Memory B cell (primary cell): ENCODE measurements around the gene GNAQ.

Source experiments
- ATAC-seq: fragments of 150-1000 bp; cut with Tn5 transposase; 2 replicates; pipeline ENCODE4 v1.10.0; 2021; ENCODE audit warnings: low read depth, mild to moderate bottlenecking, moderate library complexity
- DNase-seq, 2 donors: peaks; one replicate each; pipeline ENCODE4 v3.0.0; 2022; ENCODE audit warnings: low spot score in 2 of 2
- H3K27ac Mint-ChIP-seq: one replicate; pipeline ENCODE4 v1.8.0; 2022; ENCODE audit warnings: mild to moderate bottlenecking, moderate library complexity, mixed read lengths
- H3K27me3 Mint-ChIP-seq: one replicate; pipeline ENCODE4 v1.8.0; 2022; ENCODE audit warnings: mixed read lengths
- H3K36me3 Mint-ChIP-seq: one replicate; pipeline ENCODE4 v1.8.0; 2022; ENCODE audit warnings: mild to moderate bottlenecking, mixed read lengths
- H3K4me1 Mint-ChIP-seq: one replicate; pipeline ENCODE4 v1.8.0; 2022; ENCODE audit warnings: mixed read lengths
- H3K4me3 Mint-ChIP-seq: one replicate; pipeline ENCODE4 v1.8.0; 2022; ENCODE audit warnings: mild to moderate bottlenecking, moderate library complexity, mixed read lengths
- H3K9me3 Mint-ChIP-seq: one replicate; pipeline ENCODE4 v1.8.0; 2022; ENCODE audit warnings: mixed read lengths

The GNAQ gene

GRCh38 chr9:77856615-77857014 is 175.0 kb downstream of the GNAQ start:
- H3K27ac Mint-ChIP-seq = no peak overlapping the region
- no peak for DNase-seq

GRCh38 chr9:77854916-77855311 is 176.7 kb downstream of the GNAQ start:
- DNase-seq = no peak
- H3K27ac Mint-ChIP-seq = no peak overlapping the region
- no peaks in the 10 kb centered on the region for H3K4me1 Mint-ChIP-seq
- H3K4me3 Mint-ChIP-seq = no peak overlapping the region
- peaks cover 7% of the 10 kb centered on the region for H3K36me3 Mint-ChIP-seq
- H3K27me3 Mint-ChIP-seq = peaks cover 13% of the 10 kb centered on the region
- no peak for ATAC-seq
- peaks cover 9% of the 10 kb centered on the region for H3K9me3 Mint-ChIP-seq

More at GRCh38 chr9:77856615-77857014, 175.0 kb downstream of the GNAQ start:
- ATAC-seq = no peak
- Mint-ChIP-seq H3K4me3 (no peak overlapping the region), H3K9me3 (peaks cover 9% of the 10 kb centered on the region), H3K4me1 (no peaks in the 10 kb centered on the region), H3K27me3 (peaks cover 13% of the 10 kb centered on the region), H3K36me3 (peaks cover 7% of the 10 kb centered on the region)

GRCh38 chr9:77854258-77854915 is 177.2 kb downstream of the GNAQ start:
- Mint-ChIP-seq H3K27ac (no peak overlapping the region), H3K4me3 (no peak overlapping the region), H3K9me3 (peaks cover 9% of the 10 kb centered on the region), H3K4me1 (no peaks in the 10 kb centered on the region), H3K36me3 (peaks cover 7% of the 10 kb centered on the region), H3K27me3 (peaks cover 13% of the 10 kb centered on the region)
- DNase-seq = no peak
- no peak for ATAC-seq

- DNase-seq = no peak
- Mint-ChIP-seq H3K27me3 (peaks cover 9% of the 10 kb centered on the region), H3K36me3 (peaks cover 5% of the 10 kb centered on the region), H3K4me3 (no peak overlapping the region), H3K9me3 (peaks cover 7% of the 10 kb centered on the region), H3K27ac (no peak overlapping the region), H3K4me1 (no peaks in the 10 kb centered on the region)
- ATAC-seq = no peak
These were observed 177.9 kb downstream of the GNAQ start for GRCh38 chr9:77853716-77854115.

- H3K36me3 Mint-ChIP-seq = no peaks in the 10 kb centered on the region
- ATAC-seq = no peak
- DNase-seq = no peak
- H3K4me3 Mint-ChIP-seq = no peak overlapping the region
- H3K27me3 Mint-ChIP-seq = peaks cover 3% of the 10 kb centered on the region
- H3K27ac Mint-ChIP-seq = no peak overlapping the region
- no peaks in the 10 kb centered on the region for H3K4me1 Mint-ChIP-seq
- H3K9me3 Mint-ChIP-seq = no peaks in the 10 kb centered on the region
These were observed 179.6 kb downstream of the GNAQ start for GRCh38 chr9:77851882-77852595.

GRCh38 chr9:77848897-77849296 is 182.7 kb downstream of the GNAQ start:
- H3K9me3 Mint-ChIP-seq = no peaks in the 10 kb centered on the region
- H3K36me3 Mint-ChIP-seq = no peaks in the 10 kb centered on the region
- DNase-seq (no peak), ATAC-seq (no peak)
- H3K4me1 Mint-ChIP-seq = no peaks in the 10 kb centered on the region
- no peak overlapping the region for H3K27ac Mint-ChIP-seq
- no peak overlapping the region for H3K4me3 Mint-ChIP-seq
- H3K27me3 Mint-ChIP-seq = peaks cover 7% of the 10 kb centered on the region

GRCh38 chr9:77848404-77848803 is 183.2 kb downstream of the GNAQ start:
- Mint-ChIP-seq H3K36me3 (no peaks in the 10 kb centered on the region), H3K4me1 (no peaks in the 10 kb centered on the region), H3K9me3 (no peaks in the 10 kb centered on the region), H3K4me3 (no peak overlapping the region), H3K27ac (no peak overlapping the region), H3K27me3 (peaks cover 7% of the 10 kb centered on the region)
- no peak for ATAC-seq
- no peak for DNase-seq

- Mint-ChIP-seq H3K9me3 (no peaks in the 10 kb centered on the region), H3K36me3 (no peaks in the 10 kb centered on the region), H3K27ac (no peak overlapping the region), H3K27me3 (peaks cover 8% of the 10 kb centered on the region), H3K4me3 (no peak overlapping the region), H3K4me1 (no peaks in the 10 kb centered on the region)
- ATAC-seq (no peak), DNase-seq (no peak)
These were observed 184.0 kb downstream of the GNAQ start for GRCh38 chr9:77847626-77848025.

GRCh38 chr9:77847059-77847499 is 184.5 kb downstream of the GNAQ start:
- Mint-ChIP-seq H3K27ac (no peak overlapping the region), H3K27me3 (peaks cover 8% of the 10 kb centered on the region), H3K9me3 (no peaks in the 10 kb centered on the region), H3K36me3 (no peaks in the 10 kb centered on the region), H3K4me1 (peaks cover 4% of the 10 kb centered on the region), H3K4me3 (no peak overlapping the region)
- no peak for DNase-seq
- no peak for ATAC-seq

- no peak overlapping the region for H3K27ac Mint-ChIP-seq
- no peak for DNase-seq
- H3K4me3 Mint-ChIP-seq = no peak overlapping the region
- H3K4me1 Mint-ChIP-seq = peaks cover 5% of the 10 kb centered on the region
- no peaks in the 10 kb centered on the region for H3K9me3 Mint-ChIP-seq
- H3K27me3 Mint-ChIP-seq = peaks cover 8% of the 10 kb centered on the region
- no peaks in the 10 kb centered on the region for H3K36me3 Mint-ChIP-seq
- no peak for ATAC-seq
These were observed 187.2 kb downstream of the GNAQ start for GRCh38 chr9:77844415-77844814.

GRCh38 chr9:77843871-77844155 is 187.8 kb downstream of the GNAQ start:
- no peak overlapping the region for H3K4me3 Mint-ChIP-seq
- peaks cover 5% of the 10 kb centered on the region for H3K4me1 Mint-ChIP-seq
- no peak for DNase-seq
- no peak overlapping the region for H3K27ac Mint-ChIP-seq
- H3K27me3 Mint-ChIP-seq = peaks cover 9% of the 10 kb centered on the region
- no peaks in the 10 kb centered on the region for H3K36me3 Mint-ChIP-seq
- ATAC-seq = no peak
- H3K9me3 Mint-ChIP-seq = no peaks in the 10 kb centered on the region

- Mint-ChIP-seq H3K4me1 (peaks cover 5% of the 10 kb centered on the region), H3K9me3 (no peaks in the 10 kb centered on the region), H3K4me3 (no peak overlapping the region), H3K36me3 (no peaks in the 10 kb centered on the region), H3K27me3 (peaks cover 7% of the 10 kb centered on the region), H3K27ac (peak overlapping the region; percentile 35)
- DNase-seq (no peak), ATAC-seq (no peak)
These were observed 188.3 kb downstream of the GNAQ start for GRCh38 chr9:77843076-77843870.

- peak; percentile 81 for ATAC-seq
- DNase-seq = no peak
- Mint-ChIP-seq H3K36me3 (no peaks in the 10 kb centered on the region), H3K9me3 (no peaks in the 10 kb centered on the region), H3K4me3 (no peak overlapping the region), H3K4me1 (peaks cover 5% of the 10 kb centered on the region), H3K27ac (no peak overlapping the region), H3K27me3 (peaks cover 7% of the 10 kb centered on the region)
These were observed 189.7 kb downstream of the GNAQ start for GRCh38 chr9:77841739-77842386.
